EL (cell line): ENCODE measurements around the gene UBA6.
A peak's percentile ranks its signal among the peaks of the same experiment; 100 is the strongest.

ENCODE experiments used
- DNase-seq: peaks from one replicate; pipeline ENCODE4 v3.0.0-alpha.2; 2016

UBA6 gene

GRCh38 chr4:67575232-67576058 lies 125.5 kb downstream of the UBA6 start:
- DNase-seq = no peak

DNA sequence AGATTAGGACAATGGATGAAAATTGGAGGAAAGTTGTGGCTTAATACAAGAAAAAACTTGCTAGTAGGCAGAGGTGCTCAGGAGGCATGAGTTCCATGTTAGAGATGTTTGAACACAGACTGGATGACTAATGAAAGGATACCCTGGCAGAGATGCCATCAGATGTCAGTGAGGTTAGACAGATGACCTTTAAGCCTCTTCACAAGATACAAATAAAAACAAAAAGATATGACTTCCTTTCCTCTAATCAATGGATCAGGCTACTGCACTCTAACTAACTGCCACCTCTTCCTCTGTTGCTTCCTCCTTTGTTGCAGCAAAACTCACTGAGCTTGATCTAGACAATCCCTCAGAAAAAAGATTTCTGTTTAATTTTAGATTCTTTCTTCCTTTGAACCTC lies 127.8 kb downstream of the UBA6 start:
- no peak for DNase-seq

- no peak for DNase-seq
These were observed 129.0 kb downstream of the UBA6 start for GRCh38 chr4:67571975-67572374.

GRCh38 chr4:67570537-67570936 lies 130.4 kb downstream of the UBA6 start:
- DNase-seq = no peak

DNA sequence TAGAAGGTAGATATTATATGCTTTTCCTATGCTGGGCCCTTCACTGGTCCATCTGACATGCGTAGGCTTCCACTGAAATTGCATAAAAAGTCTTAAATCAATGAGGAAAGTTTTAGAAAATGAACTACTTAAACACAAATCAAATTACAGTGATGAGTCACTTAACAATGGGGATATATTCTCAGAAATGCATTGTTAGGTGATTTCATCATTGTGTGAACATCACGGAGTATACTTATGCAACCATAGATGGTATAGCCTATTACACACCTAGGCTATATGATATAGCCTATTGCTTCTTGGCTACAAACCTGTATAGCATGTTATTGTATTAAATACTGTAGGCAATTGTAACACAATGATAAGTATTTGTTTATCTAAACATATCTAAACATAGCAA lies 132.1 kb downstream of the UBA6 start:
- peak; percentile 2 for DNase-seq

DNA sequence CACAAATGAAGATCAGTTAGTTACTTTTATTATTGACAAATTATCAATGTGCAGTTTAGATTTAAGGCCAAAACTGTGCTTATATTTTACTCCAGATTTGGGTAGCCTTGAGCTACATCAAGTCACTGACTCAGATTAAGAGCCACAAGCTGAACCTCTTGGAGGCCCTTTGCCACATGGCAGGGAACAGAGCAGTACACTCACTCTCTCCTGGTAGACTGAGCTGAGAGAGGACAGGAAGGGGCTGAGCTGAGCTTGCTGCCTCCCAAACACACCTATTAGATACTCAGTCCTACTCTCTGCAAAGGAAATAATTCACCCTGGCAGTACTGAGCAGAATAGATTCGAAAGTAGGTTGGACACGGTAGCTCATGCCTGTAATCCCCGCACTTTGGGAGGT lies 134.6 kb downstream of the UBA6 start:
- DNase-seq = no peak

DNA sequence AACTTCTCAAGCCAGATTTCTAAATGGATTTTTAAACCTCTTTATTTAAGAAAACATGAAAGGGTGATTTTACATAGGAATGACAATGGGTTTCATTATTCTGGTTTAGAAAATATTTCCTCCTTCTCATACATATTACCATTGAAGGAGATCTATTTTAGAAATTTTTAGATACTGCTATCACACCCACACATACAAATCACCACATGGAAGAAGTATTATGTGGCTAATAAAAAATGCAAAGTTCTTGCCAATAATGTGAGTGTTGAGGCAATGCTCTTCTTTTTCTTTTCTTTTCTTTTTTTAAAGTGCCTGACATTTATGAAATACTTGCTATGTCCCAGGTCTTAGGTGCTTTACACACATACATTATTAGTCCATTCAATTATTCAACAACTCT lies 135.7 kb downstream of the UBA6 start:
- no peak for DNase-seq
